Stimulated activated CD4-positive, alpha-beta T cell treated with anti-CD3 and anti-CD28 coated beads, Interleukin-2, amount 100 ng/mL, for 24 hours (primary cell): ENCODE measurements around the gene SURF1.
"Not testable (repeated sequence)": the region's sequence is repeated elsewhere in the genome, so short reads cannot be mapped to it uniquely, and the experiment has no call there.

Source experiments
- DNase-seq, 2 donors: peaks; one replicate each; pipeline ENCODE4 v3.0.0-alpha.2; 2020

Gene SURF1

DNA sequence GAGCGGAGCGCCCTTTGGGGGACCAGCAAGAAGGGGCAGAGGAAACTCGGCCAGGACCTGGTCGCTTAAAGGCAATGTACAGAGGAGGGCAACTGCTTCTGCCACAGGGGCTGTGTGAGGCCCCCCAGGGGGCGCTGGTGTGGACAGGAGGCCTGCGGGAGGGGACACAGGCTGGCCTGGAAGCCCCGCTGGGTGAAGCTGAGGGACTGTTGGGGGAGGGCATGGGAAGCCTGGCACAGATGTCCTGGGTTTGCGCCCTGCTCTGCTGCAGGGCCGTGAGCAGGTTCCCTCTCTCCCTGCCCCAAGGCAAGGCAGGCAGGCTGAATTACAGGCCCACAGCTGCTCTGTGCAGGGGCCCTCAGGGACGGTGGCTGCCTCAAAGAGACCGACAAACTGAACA is 13.7 kb downstream of the SURF1 start:
- no peak for DNase-seq

DNA sequence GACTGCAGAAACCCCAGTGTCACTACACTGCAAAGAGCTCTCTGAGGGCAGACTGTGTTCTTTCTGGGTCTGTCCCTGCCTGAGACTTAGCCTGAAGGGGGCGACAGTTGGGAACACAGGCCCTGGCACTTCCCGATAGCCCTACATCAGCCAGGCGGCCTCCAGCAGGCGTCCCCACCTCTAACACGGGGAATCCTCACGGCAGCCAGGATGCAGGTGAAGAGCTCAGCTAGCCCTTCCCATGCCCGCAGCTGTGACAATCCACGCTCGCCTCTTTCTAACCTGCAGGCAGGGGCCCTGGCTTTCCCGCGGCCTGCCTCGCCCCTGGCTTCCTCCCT is 14.2 kb downstream of the SURF1 start:
- DNase-seq: no peak

DNA sequence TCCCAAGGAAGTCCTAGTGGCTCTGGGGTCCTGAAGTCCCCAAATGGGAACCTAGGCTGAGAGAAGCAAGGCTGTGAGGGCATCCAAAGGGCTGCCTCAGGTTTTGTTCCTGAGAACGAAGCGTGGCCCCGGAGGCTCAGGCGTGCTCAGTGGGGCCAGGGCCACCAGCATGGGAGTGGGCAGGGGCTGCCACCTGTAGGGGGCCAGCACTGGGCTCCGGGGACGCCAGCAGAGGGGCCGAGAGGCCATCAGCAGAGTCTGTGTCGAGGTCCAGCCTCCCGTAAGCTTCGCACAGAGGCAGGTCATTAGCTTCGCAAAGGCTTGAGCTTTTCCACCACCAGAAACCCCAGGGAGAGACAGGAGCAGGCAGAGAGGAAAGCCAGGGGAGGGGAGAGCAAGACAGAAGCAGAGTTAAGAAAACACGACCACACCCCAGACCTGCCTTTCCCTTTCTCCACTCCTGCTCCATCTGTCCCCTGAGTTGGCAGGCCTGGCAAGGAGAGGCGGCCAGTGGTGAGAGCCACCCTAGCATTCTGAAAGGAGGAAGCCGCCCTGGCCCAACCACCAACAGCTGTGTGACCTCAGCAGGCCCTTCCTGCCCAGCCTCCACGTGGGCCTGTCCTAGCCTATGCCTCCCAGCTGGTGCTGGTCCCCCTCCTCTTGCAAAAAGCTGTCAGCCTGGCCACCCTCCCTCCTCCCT is 14.8 kb downstream of the SURF1 start:
- no peak for DNase-seq

DNA sequence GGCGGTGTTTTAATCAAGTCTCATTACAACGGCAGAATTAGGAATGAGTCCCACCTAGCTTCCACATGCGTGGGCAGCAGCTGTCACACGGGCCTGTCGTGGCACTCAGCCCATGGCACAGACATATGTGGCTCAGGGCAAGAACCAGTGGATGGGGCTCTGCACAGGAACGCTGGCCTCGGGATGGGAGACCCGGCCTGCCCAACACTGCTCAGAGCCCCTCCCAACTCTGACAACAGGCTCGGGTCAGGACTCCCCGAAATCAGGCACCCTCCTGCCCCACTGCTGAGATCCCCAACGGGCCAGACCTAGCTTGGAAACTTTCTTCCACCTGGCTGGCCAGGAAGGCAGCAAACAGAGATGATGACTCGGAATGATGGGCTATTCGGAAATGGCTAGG is 15.4 kb downstream of the SURF1 start:
- peak in 1 of 2 donors; percentile 16 for DNase-seq

DNA sequence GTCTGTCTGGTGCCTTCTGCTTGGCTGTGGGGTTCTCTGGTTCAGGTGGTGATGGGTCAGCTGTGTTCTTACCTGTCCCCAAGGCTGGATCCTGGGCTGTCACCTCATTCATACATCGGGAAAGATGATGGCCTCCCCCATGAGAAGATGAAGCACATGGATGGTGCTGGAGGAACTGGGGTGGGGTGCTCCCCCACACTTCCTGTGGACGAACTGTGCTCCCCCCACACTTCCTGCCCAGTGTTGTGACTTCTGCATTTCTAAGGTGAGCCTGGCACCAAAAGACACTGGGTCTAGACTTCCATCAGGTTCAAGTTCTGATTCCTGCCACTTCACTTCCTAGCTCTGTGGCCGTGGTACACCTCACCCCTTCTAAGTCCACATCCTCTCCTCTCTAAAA is 16.0 kb downstream of the SURF1 start:
- no peak for DNase-seq

DNA sequence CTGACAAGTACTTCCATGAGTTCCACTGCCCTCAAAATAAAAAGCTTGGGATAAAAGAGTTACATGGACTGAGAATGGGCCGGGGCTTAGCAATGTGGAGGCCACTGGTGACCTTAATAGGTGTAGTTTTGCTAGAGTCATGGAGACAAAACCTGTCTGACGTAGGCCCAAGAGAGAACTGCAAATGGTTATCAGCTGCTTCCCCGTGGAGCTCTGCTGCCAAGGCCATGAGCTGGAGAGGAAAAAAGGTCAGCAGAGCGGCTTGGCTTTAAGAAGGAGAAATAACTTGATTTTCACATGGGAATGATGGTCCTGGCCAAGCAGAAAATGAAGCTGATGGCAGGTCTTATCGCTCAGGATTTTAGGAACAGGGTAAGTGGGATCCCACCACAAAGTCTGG is 16.6 kb downstream of the SURF1 start:
- no peak for DNase-seq

DNA sequence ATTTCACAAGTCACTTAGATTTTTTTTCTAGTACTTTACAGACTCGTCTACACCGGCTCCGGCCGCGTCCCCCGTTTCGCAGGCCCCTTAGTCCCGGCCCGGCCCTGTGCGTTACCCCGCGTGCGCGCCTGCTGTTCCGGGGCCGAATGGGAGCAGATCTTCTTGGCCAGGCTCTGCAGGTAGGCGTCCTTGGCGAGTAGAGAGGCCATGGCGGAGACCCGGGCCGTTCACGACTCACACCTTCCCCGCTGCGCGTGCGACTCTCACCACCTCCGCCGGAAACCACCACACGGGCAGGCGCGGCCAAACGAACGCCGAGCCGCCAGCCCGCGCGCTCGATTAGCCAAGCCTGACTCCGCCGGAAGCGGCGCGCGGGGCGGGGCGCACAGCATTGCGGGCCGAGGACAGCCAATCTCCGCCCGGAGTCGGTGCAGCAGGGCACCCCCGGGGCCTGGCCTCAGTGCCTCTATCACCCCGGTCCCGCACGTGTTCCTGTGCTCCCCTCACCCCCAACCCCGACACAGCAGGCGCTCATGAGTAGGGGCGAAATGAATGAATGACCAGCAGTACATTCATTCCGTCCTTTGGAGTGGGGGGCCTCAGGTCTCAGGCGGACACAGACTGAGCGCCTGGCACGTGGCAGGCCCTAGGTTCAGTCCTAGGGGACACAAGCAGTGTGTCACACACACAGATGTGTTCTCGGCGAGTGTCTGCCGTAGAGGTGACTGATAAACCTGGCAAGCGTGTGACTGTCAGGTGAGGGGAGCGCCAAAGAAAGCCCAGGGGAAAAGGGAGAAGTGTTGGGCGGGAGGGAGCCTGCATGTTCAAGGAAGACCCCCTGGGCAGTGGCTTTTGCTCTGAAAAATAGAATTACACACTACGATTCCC is 20.1 kb downstream of the SURF1 start, which contains the start of gene SURF6:
Gene SURF6 (minus strand): TSS at position 265 of the 888 bp plus-strand sequence. CDS start 56 bp downstream, at position 209.
- peak; percentile 94 to 96 for DNase-seq

DNA sequence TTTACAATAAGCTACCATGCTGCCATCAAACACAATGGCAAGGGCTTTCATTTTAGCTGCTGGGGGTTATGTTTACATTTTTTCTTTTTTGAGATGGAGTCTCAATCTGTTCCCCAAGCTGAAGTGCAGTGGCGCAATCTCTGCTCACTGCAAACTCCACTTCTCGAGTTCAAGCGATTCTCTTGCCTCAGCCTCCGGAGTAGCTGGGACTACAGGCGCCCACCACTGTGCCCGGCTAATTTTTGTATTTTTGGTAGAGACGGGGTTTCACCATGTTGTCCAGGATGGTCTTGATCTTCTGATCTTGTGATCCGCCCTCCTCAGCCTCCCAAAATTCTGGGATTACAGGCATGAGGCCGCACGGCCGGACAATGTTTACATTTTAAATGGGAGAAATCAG is 21.4 kb downstream of the SURF1 start:
- DNase-seq: not testable (repeated sequence)

DNA sequence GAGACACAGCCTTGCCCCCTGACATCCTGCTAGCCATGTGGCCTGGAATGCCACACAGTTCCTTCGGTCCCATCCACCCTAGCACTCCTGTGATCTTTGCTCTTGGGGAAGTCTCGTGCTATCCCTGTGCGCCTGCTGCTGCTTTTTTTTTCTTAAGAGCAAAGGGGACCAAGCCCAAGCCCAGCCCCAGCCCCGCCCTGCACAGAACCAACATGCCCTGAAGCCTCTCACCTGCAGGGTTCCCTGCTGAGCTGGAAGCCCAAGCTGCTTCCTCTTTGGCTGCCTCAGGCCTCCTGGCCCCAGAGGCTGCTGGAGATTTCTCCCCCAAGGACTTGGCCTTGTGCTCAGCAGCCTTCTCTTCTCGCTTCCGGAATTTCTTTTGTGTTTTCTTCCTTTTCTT is 22.1 kb downstream of the SURF1 start:
- DNase-seq: no peak

DNA sequence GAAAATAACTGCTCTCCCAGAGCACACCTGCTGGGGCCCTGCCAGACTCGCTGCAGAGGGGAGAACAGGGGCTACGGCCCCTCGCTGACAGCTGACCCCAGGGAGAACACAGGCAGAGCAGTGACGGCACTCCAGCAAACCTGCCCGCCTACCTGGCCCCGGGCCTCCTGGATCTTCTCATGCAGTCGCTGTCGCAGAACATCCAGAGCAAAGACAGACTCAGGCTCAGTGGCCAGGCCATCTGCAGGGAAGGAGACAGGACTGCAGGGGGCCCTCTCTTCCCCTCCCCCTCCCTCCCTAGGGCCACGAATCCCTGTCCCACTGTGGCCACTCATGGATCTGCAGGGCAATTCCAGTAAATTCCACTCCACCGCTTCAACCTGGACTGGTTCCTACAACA is 22.7 kb downstream of the SURF1 start:
- DNase-seq: no peak

DNA sequence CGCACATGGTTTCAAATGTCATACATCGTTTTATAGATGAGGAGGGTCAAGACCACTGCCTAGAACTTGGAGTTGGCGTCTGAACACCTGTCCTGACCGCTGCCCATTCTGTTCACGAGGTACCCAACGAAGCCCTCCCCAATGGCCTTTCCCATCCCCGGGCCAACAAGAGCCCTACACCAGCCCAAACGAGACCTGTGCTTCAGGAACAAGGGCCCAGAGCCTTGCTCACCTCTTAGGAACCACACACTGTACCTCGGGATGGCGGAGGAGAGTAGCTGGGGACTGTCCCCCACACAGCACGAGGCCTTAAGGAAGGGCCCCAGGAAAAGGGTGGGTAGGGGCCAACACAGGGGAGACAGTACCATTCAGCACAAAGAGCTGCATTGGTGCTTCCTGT is 23.3 kb downstream of the SURF1 start:
- no peak for DNase-seq

DNA sequence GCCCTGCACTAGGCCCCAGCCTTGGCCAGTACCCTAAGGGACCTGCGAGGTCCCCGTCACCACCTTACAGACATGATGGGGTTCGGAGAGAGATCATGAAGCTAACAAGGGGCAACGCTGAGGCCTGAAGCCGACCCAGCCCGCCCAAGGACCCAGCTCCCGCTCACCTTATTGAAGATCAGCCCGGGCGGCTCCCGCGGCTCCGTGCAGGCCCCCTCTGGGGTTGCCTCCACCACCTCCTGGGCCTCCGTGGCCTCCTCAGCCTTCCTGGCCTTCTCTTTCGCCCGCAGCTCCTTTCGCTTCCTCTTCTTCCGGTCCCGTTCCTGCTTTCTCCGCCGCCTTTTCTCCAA is 23.9 kb downstream of the SURF1 start:
- DNase-seq: no peak

DNA sequence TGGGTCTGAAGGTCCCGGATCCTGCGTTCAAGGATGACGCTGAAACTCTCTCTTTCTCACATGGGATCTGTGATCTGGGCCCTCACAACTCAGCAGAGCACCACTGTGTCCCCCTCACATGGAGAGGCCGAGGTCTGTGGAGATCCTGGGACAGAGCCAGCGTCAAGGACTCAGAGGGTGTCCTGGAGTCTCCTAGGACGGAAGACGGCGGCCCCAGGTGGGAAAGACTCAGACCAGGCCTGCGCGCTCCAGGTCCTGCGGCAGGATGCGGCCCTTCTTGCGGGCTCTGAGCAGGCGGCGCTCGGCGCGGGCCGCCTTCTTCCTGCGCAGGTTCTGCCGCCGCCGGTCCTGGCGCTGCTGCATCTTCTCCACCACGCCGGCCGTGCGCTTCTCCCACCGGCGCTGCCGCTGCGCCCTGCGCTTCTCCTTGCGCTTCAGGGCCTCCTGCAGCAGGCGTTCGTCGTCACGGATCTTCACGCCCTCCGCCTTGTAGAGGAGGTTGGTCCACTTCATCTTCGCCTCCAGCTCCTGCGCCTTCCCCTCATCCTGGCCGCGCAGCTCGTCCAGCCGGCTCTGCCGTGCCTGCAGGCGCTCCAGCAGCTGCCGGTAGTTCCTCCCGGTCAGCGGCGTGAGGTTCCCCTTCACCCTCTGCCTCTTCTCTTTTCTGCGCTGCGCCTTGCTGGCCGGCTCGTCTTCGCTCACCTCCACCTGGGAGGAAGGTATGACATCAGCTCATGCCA is 24.5 kb downstream of the SURF1 start:
- no peak for DNase-seq

DNA sequence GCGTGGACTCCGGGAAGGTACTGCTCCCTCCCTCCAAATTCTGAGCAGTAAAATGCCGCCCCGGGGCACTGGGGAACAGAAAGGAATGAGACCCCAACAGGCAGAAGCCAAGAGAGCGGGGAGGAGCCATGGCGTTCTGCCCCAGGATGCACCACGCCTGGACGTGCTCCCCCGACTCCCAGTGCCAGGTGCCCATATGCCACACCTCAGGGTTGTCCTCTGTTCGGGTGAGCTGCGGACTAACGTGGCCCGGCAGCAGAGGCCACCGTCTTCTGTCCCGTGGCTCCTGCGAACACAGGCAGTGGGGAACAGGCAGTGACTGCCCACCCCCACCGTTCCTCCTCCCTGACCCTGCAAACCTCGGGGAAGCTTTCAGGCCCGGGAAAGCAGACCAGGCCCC is 25.1 kb downstream of the SURF1 start:
- no peak for DNase-seq

DNA sequence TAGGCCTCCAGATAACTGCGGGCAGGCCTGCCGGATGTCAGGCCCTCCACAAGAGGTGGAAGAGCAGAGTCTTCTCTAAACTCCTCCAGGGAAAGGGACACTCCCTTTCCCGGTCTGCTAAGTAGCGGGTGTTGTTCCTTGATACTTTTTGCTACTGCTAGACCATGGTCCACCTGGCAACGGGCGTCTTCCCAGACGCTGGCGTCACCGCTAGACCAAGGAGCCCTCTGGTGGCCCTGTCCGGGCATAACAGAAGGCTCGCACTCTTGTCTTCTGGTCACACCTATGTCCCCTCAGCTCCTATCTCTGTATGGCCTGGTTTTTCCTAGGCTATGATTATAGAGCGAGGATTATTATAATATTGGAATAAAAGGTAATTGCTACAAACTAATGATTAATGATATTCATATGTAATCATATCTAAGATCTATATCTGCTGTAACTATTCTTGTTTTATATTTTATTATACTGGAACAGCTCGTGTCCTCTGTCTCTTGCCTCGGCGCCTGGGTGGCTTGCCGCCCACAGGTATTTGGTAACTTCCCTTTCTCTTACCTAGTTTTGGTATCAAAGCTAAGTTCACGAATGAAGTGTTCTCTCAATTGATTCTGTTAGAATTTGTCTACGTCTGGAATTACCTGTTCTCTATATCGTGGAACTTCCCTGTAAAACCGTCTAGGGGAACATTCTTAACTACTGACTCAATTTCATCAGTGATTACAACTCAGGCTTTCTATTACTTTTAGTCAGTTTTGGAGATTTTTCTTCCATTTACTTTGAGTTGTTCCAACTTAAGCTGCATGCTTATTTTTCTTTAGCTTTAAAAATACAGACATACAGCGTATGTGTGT is 26.8 kb downstream of the SURF1 start:
- not testable (repeated sequence) for DNase-seq

DNA sequence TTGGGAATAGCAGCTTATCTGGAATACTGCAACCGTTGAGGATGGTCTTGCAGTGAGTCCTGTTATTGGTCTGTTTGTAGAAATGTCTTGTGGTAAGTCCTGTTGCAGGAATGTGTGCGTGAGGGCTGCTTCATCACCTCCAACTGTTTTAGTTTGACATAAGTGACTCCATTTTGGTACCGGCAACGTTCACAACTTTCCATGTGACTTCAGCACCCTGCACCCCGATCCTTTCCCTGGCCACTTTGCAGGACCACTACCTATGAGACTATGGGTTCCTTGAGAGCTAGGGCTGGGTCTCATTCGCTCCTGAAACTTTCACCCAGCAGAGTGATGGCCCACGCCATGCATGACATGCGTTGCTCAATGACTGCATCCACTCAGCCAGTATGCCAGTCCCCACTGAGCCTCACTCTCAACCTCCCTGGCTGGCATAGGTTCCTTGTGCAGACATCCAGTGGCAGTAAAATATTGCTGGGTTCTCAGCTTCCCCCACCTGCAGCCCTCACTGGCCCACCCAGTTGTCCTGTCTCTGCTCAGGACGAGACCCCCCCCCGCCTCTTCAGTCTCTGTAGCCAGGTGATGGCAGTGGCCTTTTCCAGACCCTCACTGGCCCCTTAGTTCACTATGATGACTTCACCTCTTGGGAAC is 28.3 kb downstream of the SURF1 start:
- DNase-seq: no peak

DNA sequence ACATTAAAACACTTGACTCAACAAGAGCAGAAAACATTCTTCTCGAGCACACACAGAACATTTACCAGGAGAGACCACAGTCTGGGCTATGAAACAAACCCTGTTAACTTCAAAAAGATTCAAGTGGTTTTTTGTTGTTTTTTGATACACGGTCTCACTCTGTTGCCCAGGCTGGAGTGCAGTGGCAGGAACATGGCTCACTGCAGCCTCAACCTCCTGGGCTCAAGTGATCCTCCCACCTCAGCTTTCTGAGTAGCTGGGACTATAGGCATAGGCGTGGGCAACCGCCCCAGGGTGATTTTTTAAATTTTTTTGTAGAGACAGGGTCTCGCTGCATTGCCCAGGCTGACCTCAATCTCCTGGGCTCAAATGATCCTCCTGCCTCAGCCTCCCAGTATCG is 29.3 kb downstream of the SURF1 start:
- DNase-seq: not testable (repeated sequence)

DNA sequence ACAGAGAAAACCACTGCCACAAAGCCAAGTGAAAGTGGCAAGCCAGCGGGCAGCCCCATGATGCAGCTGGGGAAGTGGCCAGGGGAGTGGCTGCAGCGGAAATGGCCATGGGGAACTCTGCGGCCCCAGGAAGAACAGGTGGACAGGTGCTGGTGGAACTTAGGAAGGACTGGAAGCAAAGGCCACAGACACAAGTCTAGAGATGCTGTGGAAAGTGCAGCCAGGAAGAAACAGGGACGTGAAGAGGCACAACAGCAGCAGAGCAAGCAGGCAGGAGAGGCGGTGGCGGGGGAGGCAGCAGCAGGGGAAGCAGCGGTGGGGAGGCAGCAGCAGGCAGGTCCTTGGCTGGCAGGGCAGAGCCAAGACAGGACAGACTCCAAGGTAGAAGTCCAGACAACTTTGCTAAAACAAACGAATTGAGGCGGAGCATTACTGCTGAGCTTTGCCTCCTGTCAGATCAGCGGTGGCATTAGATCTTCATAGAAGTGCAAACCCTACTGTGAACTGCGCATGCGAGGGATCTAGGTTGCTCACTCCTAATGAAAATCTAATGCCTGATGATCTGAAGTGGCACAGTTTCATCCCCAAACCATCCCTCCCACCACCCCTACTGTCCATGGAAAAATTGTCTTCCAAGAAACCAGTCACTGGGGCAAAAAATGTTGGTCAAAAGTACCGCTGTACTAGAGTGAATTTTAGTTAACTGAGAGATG is 32.1 kb downstream of the SURF1 start:
- no peak for DNase-seq

DNA sequence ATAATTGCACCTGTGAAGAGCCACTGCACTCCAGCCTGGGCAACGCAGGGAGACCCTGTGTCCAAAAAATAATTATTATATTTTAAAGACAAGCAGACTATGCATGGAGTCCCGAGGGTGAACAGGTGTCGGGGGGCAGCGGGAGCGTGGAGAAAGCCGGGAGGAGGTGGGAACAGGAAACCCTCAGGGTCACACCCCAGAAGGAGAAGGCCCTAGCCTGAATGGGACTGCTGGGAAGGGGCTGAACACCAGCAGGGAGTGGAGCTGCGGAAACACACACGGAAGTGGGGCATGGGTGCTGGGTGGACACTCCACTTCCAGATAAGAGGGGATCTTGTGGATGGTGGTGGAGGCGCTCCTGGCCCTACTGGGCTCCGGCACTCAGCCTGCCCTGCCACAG is 33.1 kb downstream of the SURF1 start:
- no peak for DNase-seq

DNA sequence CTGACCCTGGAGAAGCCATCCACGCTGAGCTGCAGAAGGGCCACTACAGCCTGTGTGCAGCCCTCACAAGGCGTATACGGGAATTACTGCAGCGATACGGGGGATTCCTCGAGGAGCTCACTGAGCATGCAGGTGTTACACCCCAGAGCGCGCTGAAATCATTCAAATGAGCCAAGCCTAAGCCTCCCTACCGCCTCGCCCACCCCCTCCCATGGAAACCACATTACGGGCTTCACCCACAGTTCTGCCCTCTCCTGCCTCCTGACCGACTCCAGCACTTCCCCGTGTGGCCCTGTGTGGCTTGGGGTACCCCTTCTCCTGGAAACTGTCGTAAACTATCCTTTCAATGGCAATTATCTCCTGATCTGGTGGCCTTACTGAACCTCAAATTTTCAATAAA is 33.6 kb downstream of the SURF1 start:
- DNase-seq: no peak

DNA sequence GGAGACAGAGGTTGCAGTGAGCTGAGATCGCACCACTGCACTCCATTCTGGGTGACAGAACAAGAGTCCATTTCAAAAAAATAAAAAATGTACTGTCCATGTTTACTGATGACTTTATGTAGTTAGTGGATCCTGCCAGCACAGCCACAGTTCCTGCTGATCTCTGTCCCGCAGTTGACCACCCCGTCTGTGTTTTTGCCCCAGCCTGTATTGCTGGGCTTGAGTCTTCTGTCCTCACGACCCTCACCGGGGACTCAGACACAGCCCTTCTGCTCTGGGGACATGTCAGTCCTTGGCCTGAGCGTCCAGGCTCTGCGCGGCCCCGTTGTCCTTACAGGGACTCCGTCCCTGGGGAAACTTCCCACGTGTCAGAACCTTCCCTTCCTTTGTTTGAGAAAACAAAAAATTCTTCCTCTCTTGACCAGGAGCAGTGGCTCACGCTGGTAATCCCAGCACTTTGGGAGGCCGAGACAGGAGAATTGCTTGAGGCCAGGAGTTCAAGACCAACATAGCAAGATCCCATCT is 34.8 kb downstream of the SURF1 start:
- DNase-seq: no peak
